ENCODE data around the gene PDP2.
"Not testable (repeated sequence)": the region's sequence is repeated elsewhere in the genome, so short reads cannot be mapped to it uniquely, and the experiment has no call there.

PDP2 gene

DNA sequence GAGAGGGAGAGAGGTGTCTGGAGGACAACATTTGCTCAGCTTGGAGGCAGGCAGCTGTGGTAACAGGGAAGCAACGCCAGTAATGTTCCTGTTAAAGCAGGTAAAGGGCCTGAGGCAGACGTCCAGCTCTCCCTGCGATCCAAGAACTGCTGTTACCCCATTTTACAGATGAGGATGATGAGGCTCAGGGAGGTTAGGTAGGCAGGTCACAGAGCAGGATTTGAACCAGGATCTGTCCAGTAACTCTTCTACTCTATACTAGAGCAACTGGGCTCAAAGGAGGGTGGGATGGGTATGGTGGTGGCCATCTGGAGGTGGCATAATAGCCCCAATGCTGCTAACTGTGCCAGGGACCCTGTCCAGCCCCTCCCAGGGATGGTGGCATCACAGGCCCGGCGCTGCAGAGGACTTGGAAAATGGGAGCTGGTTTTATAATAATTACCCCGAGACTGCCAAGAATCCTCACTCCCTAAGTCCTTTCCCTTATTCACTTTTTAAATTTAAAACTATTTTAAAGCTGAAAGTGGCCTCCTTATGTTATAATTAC is 24.1 kb upstream of the PDP2 start:
- DNase-seq = no peak

DNA sequence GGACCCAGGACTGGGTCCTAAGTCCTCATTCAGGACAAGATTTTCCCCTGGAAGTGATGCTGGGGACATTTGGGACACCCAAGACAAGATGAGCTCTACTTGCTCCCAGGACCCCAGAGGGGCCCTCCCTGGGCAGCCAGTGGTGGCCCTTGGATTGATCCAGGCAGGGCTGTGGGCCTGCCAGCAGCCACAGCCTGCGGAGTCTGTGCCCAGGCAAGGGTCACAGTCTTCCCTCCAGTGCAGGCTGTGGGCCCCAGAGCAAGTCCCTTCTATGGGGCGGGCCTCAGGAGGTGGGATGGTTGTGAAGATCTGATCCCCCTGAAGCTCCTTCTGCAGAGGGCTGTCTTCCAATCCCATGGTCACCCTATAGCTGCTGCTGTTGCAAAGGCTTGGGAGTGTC is 23.5 kb upstream of the PDP2 start:
- no peak for DNase-seq

DNA sequence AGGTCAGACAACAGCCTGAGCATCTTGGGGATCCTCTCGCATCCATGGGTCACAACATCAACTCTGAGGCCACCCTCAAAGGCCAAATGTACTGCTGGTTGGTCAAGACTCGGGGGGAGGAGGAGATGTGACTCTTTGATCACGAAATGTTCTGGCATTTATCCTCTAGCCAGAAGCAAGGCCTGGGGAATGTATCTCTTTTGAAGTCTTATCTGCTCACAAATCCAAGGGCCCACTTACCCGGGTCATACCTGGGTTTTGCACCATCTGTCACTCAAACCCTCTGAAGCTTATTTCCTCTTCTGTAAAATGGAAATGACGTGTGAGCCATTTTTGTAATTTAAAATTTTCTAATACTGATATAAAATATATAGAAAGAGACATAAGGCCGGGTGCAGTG is 22.9 kb upstream of the PDP2 start:
- no peak for DNase-seq

DNA sequence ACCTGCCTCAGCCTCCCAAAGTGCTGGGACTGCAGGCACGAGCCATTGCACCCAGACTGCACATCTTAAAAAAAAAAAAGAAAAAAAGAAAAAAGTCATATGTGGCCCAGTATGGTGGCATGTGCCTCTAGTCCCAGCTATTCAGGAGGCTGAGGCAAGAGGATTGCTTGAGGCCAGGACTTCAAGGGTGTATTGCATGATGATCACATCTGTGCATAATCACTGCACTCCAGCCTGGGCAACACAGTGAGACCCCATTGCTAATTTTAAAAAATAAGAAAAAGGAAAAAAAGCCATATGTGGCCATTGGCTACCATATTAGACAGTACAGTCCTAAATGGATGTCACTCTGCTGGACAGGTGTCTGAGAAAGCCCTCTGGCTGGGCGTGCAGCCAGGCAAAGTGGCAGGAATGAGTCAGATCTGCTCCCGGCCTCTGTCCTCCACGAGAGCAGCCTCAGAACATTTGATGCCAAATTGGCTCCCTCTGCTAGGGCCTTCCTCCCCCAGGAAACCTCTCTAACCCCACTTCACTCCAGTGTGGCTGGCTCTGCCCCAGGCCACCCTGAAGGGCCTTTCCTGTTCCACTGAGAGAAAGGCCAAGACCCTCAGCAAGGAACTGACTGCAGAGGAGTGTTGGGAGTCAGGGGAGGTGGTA is 21.4 kb upstream of the PDP2 start:
- DNase-seq = no peak

DNA sequence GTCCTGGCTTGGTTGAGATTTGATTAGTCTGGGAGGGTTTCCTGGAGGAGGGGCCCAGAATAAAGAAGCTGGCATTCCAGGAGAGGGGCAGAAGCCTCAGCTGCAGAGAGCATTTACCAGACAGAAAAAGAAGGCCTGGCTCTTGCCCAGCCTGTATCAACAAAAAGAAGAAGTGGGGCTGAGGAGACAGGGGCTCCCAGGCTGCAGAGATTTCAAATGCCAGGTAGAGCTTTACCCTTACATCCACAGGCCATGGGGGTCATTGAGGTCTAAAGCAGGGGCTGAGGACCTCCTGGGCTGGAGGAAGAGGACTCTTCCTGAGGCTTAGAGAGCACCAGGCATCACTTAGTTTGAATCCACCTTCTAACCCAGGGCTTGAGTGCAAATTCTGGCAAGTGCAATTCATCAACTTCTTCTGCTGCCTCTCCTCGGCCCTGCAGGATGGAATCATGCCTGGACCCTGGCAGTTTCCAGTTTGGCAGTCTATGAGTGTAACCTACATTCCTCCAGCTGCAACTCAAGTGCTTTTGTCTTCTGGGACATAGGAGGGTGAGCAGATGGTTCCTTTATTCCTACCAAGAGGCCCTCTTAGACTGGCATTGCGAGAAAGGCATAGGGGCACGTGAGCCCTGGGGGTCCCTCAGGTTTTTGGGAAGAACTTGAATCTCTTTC is 20.8 kb upstream of the PDP2 start:
- DNase-seq = no peak

DNA sequence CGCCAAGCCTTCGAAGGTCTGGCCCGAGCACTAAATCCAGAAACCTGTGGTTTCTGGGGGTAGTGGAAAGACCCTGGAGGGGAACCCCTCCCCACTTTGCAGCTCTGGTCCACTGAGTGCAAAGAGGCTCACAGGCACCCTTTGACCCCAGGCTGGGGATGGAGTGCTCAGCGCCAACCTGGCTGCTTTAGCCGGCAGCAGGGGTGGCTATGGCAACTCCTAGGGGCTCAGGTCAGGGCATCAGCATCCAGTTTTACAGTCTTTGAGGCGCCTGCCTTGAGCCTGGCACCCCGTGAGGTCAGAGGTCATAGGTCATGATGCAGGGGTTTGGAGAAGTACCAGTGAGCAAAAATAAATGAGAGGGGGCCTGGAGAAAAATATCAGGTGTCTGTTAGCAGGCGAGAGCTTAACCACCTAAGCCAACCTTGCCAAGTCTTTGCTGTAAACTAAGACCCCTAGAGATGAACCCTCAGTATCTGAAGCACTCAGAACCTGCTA is 18.2 kb upstream of the PDP2 start:
- no peak for DNase-seq

DNA sequence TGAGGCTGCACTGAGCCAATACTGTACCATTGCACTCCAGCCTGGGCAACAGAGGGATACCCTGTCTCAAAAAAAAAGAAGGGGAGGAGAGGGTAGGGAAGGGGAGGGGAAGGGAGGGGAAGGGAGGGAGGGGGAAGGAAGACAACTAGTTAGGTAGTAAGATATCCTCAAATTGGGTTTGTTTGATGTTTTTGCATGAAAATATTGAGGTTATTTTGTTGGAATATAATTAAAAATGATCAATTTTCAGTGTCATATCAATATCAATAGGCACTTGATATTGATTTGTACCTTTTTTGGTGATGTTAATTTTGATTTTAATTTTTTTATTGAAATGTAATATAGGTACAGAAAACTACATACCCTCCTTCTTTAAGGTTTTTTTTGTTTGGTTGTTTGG is 16.6 kb upstream of the PDP2 start:
- no peak for DNase-seq

DNA sequence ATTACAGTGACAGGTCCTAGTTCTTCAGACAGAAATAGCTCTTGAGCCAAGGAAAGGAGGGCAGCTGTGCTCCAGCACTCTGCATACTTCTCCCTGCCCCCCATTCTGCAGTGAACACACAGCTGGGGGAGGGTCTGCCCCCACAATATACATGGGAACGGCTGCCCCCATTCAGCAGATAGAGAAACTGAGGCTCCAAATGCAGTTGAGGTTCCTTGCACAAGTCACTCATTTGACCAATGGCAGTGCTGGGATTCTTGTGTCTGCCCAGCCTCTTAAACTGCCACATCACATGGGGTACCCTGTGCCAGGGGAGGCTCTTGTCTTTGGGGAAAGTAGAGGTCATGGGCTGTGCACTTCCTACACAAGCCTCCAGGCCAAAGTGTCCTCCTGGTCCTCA is 10.9 kb upstream of the PDP2 start:
- no peak for DNase-seq

DNA sequence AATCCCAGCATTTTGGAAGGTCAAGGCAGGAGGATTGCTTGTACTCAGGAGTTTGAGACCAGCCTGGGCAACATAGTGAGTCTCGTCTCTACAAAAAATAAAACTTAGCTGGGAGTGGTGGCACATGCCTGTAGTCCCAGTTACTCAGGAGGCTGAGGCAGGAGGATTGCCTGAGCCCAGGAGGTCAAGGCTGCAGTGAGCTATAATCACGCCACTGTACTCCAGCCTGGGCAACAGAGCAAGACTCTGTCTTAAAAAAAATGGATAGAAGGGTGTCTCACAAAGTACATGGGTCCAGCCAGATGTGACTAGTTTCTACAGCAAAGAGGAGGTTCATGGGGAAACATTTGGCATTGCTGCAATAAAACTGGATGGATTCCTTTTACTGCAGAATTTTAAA is 9.0 kb upstream of the PDP2 start:
- not testable (repeated sequence) for DNase-seq

DNA sequence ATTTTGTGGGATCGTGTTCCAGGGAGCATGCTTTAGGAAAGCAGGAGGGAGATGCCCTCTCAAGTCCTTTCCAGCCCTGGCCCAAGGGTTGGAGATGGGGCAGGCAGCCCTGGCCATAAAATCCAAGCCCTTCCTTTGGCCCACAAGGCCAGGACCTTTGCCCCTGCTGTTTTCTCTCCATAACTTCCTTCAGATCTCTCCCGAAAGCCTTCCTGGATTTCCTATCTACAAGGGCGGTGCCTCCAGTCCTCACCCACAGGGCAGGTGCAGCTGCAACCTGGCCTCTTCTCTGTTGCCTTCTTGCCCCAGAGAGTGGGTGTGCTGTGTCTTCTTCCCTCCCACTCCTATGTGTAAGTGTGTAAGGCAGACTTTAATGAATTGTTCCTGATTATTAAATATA is 8.5 kb upstream of the PDP2 start:
- no peak for DNase-seq

DNA sequence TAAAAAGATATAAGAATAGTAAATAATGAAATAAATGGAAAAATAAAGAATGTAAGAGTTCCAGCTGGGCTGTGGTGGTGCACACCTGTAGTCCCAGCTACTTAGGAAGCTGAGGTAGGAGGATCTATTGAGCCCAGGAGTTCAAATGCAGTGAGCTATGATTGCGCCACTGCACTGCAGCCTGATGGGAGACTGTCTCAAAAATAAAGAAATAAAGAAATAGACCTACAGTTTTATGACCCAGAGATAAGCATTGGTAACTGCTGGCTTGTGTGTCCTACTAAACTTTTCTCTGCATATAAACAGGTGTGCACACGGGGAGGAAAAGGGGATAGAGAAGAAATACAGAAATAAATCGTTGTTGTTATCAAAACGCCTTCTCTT is 7.8 kb upstream of the PDP2 start:
- DNase-seq = no peak

DNA sequence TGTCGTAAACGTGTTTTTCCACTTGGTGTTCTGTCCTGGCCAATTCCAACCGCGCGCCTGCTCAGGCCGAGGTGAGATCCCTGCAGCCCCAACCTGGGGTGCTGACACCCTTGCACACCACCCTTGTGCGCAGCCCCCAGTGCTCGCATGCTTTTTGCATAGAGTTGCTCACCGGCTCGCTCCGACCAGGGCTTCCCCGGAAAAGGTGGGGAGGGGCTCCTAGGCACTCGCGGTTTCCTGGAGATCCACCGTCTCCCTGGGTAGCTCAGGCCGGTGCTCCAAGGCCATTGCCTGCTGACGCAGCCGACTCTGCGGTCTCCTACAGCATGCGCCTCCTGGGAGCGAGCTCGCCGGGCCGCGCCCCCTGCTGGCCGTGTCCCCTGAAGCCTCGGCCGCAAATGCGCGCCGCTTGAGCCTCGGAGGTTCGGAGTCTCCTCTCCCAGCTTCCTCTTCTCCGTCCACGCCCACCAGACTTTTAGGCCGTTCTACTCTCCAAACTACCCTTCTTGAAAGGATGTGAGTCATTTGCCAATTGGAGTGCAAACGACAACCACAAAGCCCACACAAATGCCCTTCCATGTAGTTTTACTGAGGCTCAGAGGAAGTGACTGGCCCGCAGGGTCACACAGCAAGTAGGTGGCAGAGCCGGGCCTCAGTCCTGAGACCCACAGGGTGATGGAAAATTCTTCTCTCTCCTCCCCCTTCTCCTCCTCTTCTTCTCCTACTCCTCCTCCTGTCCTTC is 7.2 kb upstream of the PDP2 start:
- DNase-seq = peak; percentile 43 to 77

DNA sequence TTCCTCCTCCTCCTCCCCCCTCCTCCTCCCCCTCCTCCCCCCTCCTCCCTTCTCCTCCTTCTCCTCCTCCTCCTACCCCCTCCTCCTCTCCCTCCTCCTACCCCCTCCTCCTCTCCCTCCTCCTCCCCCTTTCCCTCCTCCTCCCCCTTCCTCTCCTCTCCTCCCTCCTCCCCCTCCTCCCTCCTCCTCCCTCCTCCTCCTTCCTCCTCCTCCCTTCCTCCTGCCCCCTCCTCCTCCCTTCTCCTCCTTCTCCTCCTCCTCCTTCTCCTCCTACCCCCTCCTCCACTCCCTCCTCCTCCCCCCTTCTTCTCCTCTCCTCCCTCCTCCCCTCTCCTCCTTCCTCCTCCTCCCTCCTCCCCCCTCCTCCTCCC is 6.6 kb upstream of the PDP2 start:
- no peak for DNase-seq

DNA sequence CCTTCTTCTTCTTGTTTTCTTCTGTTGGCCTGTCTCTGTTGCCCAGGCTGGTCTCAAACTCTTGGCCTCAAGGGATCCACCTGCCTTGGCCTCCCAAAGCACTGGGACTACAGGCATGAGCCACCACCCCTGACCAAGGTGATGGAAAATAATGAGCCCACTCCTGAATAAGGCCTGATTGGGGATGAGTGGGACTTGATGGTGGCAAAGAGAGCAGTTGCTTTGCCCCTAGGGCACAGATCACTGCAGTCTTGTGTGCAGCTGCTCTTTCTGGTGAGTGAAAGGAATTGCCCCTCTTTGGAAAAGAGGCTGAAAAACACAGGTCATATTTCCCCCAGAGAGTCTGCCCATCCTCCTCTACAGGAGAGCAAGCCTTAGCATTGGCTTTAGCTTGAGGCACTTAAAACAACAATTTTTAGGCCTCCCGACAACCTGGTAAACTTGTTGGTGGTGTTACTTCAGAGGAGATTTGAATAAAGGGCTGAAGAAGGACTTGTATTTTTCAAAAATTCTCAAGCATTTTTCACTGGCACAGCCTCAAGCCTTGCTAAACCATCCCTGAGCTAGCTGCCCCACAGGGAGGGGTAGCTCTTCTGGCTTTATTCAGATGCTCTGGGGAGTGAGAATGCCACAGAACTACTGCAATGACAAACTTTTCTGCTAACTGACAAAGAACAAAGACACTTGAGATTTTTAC is 6.1 kb upstream of the PDP2 start:
- no peak for DNase-seq

DNA sequence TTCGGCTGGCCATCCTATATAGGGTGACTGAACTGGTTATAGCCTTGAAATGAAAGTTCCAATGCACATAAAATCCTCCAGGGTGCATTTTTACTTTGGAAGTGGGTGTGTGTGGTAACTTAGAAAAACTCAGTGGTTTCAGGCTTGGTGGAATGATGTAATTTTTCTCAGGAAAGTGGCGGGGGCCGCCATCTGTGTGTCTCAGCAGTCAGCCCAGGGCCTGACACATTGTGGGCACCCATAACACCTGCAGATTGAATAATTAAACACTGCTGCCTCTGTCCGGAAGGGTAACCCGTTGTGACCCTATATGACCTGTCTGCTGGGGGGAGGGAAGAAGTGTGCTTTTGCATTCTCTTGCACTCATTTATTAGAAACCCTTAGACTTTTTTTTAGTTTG is 2.2 kb upstream of the PDP2 start:
- no peak for DNase-seq

DNA sequence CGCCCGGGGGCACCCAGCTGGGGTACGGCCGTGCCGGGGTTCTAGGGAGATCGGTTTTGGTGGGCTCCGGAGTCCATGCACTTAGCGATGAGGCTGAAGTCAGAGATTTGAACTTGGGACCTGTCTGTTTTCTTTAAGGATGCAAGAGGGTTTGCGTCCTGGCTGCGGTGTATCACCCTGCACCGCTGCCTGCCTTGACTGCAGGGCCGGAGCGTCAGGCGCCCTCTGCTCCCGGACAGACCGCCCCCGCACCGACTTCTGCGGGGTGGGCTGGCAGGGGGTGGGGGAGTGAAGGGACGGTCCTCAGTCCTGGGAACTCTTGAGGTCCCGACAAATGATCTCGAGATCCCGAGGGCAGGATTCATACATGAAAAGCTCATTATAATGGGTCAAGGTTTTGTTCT is 701 bp downstream of the PDP2 start:
- DNase-seq = no peak

DNA sequence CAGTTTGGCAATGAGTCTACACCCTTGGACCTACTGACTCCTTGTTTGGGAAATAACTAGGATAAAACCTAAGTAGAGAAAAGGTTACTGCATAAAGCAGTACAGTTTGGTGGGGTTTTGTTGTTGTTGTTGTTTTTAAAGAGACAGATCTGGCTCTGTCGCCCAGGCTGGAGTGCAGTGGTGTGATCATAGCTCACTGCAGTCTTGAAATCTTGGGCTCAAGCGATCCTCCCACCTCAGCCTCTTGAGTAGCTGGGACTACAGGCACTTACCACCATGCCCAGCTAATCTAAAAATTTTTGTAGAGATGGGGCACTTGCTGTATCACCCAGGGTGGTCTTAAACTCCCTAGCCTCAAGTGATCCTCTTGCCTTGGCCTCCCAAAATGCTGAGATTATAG is 1.2 kb downstream of the PDP2 start:
- no peak for DNase-seq

DNA sequence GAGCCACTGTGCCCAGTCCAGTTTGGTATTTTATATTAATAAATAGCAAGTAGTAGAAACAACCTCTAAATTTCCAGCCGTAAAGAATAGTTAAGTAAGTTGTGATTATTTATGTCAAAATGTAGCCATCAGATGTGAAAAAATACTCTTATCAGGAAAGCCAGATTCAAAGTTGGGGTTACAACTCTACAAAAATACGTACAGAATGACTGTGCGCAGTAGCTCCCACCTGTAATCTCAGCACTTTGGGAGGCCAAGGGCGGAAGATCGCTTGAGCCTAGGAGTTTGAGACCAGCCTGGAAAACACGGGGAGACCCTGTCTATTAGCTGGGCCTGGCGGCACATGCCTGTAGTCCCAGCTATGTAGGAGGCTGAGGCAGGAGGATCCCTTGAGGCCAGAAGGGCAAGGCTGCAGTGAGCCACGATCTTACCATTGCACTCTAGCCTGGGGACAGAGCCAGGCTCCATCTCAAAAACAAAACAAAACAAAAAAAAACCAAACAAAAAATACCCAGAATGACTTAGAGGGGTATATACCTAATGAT is 1.7 kb downstream of the PDP2 start:
- no peak for DNase-seq

DNA sequence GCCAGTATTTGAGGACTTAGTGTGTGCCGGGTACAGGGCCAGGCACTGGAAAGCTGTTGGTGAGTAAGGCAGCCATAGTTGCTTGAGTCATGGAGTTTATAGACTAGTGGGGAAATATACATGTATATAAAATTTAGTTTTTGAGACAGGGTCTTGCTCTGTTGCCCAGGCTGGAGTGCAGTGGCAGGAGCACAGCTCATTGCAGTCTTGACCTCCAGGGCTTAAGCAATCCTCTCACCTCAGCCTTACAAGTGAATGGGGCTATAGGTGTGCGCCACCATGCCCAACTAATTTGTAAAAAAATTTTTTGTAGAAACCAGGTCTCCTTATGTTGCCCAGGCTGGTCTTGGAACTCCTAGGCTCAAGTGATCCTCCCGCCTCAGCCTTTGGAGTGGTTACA is 2.4 kb downstream of the PDP2 start:
- DNase-seq = no peak

DNA sequence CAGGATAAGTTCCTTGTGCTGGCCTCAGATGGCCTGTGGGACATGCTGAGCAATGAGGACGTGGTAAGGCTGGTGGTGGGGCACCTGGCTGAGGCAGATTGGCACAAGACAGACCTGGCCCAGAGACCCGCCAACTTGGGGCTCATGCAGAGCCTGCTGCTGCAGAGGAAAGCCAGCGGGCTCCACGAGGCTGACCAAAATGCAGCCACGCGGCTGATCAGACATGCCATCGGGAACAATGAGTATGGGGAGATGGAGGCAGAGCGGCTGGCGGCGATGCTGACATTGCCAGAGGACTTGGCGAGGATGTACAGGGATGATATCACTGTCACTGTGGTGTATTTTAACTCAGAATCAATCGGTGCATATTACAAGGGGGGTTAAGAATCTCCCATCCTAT is 5.2 kb downstream of the PDP2 start:
- no peak for DNase-seq

DNA sequence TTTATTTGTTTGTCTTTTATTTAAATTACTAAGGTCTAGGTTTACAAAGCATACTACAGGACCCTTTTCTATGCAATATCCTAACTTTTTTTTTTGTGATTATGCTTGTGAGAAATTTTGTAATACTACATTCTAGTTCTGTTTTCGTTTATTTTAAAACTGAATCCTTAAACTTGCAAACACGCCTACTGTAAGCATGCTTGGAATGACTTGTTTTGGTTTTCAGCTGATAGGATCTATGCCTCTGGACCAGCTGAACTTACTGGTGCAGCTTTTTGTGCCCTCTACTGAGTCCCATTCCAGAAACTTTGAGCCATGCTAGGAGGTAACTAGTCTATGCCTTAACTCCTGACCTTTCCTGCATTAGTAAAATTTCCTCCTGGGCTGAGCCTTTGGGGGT is 6.0 kb downstream of the PDP2 start:
- no peak for DNase-seq

DNA sequence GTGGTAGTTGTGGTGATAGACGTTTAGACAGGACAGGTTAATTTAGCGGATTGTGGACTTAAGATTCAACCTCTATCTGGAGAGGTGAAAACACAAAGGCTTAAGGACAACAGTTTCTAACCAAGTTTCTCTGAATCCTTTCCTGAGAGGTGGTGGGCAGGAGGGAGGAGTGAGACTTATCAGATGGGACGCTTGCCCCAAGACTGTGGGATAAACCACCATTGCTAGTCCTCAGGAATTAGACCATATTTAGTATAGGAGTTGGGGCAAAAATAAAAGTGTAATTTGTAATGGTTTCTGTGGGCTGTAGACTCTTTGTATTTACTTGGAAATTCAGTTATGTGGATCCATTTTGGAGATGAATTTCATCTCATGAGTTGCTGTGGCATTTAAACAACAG is 6.6 kb downstream of the PDP2 start:
- no peak for DNase-seq
